HEK293T (cell line): ENCODE results near the gene DIRAS3.

Experiments used
- CTCF ChIA-PET: fragments of 350-600 bp; formaldehyde crosslinking; extraction: SDS; loops from one replicate; lab custom pipeline; 2021; ENCODE audit warnings: antibody characterized with exemption, inconsistent platforms; lab: Yijun Ruan, JAX
- POLR2A ChIA-PET: fragments of 350-600 bp; formaldehyde crosslinking; extraction: SDS; loops from one replicate; lab custom pipeline; 2020; ENCODE audit warnings: antibody characterized with exemption, inconsistent platforms; lab: Yijun Ruan, JAX
- DNase-seq: peaks from one replicate; pipeline ENCODE4 v3.0.0; 2012; ENCODE audit warnings: mixed read lengths; ENCODE audit errors: extremely low spot score
- ARNT ChIP-seq: fragments of 450-650 bp; IDR thresholded peaks from 2 replicates; pipeline ENCODE4 v1.6.1; 2017; ENCODE audit warnings: mild to moderate bottlenecking
- BHLHE40 ChIP-seq: fragments of 450-650 bp; IDR thresholded peaks from 2 replicates; pipeline ENCODE4 v1.6.1; 2016; ENCODE audit warnings: mild to moderate bottlenecking, moderate library complexity, borderline replicate concordance
- CTBP1 ChIP-seq: fragments of 450-650 bp; IDR thresholded peaks from 2 replicates; pipeline ENCODE4 v1.6.1; 2016; ENCODE audit warnings: borderline replicate concordance
- ELF4 ChIP-seq: fragments of 450-650 bp; IDR thresholded peaks from 2 replicates; pipeline ENCODE4 v1.6.1; 2017; ENCODE audit warnings: antibody characterized with exemption
- FOXA1 ChIP-seq: fragments of 450-650 bp; IDR thresholded peaks from 2 replicates; pipeline ENCODE4 v1.6.1; 2016; ENCODE audit warnings: mild to moderate bottlenecking
- FOXK2 ChIP-seq: fragments of 450-650 bp; IDR thresholded peaks from 2 replicates; pipeline ENCODE4 v1.6.1; 2016; ENCODE audit warnings: mild to moderate bottlenecking
- FOXM1 ChIP-seq: fragments of 450-650 bp; IDR thresholded peaks from 2 replicates; pipeline ENCODE4 v1.6.1; 2017; ENCODE audit warnings: mild to moderate bottlenecking, borderline replicate concordance
- HDGF ChIP-seq: fragments of 450-650 bp; IDR thresholded peaks from 2 replicates; pipeline ENCODE4 v1.6.1; 2017; ENCODE audit warnings: antibody characterized with exemption, borderline replicate concordance
- L3MBTL2 ChIP-seq: fragments of 450-650 bp; conservative IDR thresholded peaks from 2 replicates; pipeline ENCODE4 v1.6.1; 2016; ENCODE audit warnings: mild to moderate bottlenecking
- LEF1 ChIP-seq: fragments of 450-650 bp; IDR thresholded peaks from 2 replicates; pipeline ENCODE4 v1.6.1; 2017; ENCODE audit warnings: mild to moderate bottlenecking, borderline replicate concordance
- NFRKB ChIP-seq: fragments of 450-650 bp; IDR thresholded peaks from 2 replicates; pipeline ENCODE4 v1.6.1; 2016; ENCODE audit warnings: mild to moderate bottlenecking, moderate library complexity
- SP1 ChIP-seq: fragments of 450-650 bp; IDR thresholded peaks from 2 replicates; pipeline ENCODE4 v1.6.1; 2017
- SUZ12 ChIP-seq: fragments of 450-650 bp; IDR thresholded peaks from 2 replicates; pipeline ENCODE4 v1.6.1; 2016; ENCODE audit warnings: mild to moderate bottlenecking
- TARDBP ChIP-seq: fragments of 450-650 bp; IDR thresholded peaks from 2 replicates; pipeline ENCODE4 v1.6.1; 2016
- ZNF384 ChIP-seq: fragments of 450-650 bp; IDR thresholded peaks from 2 replicates; pipeline ENCODE4 v1.6.1; 2016
- TF ChIP-seq, protein P1 (sequence below): fragments of 450-650 bp; IDR thresholded peaks from 2 replicates; pipeline ENCODE4 v1.6.1; 2016

The DIRAS3 gene, protein sequence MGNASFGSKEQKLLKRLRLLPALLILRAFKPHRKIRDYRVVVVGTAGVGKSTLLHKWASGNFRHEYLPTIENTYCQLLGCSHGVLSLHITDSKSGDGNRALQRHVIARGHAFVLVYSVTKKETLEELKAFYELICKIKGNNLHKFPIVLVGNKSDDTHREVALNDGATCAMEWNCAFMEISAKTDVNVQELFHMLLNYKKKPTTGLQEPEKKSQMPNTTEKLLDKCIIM

DNA sequence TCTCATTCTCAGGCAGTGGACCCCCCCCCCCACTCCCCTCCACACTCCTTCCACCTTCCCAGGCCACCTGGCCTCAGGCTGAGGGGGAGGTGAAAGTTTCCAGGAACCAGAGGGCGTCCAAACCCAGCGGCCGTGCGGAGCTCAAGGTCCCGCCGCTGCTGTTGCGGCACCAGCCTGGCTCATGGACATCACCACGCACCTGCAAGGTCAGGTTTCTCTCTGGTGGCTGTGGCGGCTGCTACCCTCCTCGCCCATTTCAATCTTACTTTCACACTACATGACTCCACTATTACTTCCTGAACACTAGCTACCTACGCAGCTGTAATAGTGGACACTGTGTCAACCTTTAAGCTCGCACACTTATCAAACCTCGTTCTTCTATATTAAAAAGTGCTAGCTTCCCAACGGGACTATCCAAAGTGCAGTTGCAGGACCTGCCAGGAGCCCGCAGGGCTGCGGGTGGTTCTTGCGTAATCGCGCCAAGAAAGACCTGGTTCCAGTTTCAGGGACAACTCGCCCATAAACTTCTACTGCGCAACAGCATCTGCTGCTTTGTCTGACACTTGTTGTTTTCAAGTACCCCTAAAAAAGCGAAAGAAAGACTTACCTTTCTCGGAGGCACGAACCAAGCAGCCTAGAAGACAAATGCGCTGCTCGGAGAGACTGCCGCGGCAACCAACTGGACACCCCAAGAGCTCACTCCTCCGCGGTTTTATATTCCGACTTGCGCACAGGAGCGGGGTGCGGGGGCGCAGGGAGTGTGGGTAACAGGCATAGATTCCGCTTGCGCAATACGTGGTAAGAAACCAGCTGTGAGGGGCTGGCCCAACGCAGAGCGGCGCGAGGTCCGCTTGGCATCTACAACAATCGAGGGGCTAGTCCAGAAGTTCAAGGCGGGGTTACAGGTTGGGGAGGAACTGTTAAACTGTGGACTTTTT is at the start of gene DIRAS3:
TSS of gene DIRAS3 (minus strand) at position 687 of the 938 bp plus-strand sequence. CDS start 3,330 bp downstream, outside the sequence.
- DNase-seq: no peak
- ChIA-PET CTCF (no interaction called here), POLR2A (no interaction called here)
- TF ChIP-seq ARNT: no peak
- no peak for TF ChIP-seq FOXM1
- TF ChIP-seq NFRKB: no peak
- no peak for TF ChIP-seq L3MBTL2
- TF ChIP-seq ELF4: no peak
- TF ChIP-seq BHLHE40: no peak
- no peak for TF ChIP-seq FOXA1
- TF ChIP-seq CTBP1: no peak
- TF ChIP-seq FOXK2: no peak
- no peak for TF ChIP-seq HDGF
- TF ChIP-seq LEF1: no peak
- TF ChIP-seq ZNF384: no peak

DNA sequence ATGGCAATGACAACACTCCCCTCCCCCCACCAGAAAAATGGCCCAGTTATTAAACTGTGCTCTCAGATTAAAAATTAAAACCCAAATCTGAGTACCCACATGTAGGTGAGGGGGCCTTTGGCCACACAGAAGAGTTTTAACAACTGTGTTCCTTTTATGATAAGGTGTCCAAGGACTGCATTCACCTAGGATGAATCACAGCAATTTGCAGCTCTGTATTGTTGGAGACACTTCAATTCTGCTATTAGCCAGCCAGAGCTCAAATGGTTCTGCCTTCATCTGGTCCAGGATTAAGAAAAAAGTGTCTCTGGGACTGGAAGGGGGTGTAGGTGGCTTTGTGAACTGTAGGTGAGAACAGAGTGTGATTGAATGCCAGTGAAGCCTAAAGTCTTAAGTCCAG is 43.3 kb upstream of the DIRAS3 start:
- DNase-seq: no peak
- ChIA-PET CTCF (interaction anchor here (0.6 kb wide), 1 partner anchor 578 kb away, joined by 4 read pairs; no protein-coding TSS in a partner anchor), POLR2A (no interaction called here)
- no peak for TF ChIP-seq HDGF

DNA sequence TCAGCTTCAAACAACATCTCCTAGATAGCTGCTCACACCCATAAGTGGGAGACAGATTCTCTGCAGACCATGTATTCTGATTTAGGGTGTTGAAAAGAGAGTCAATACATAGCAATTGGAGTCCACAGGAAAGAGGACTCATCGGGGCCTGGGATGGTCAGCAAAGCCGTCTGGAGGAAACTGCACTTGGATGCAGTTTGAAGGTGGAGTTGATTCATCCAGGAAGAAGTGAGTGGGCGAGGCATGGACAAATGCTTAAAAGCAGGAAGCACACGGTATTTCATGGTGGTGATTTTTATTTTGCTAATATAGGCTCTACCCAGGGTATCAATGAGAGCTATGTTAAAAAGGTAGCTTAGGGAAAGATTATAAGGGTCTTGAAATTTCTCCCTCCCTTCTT is 36.8 kb upstream of the DIRAS3 start:
- TF ChIP-seq FOXK2 (no peak), BHLHE40 (no peak), SUZ12 (no peak), NFRKB (no peak), SP1 (no peak), ARNT (no peak), L3MBTL2 (no peak), HDGF (no peak), TARDBP (no peak), ELF4 (no peak)
- TF ChIP-seq, protein P1, sequence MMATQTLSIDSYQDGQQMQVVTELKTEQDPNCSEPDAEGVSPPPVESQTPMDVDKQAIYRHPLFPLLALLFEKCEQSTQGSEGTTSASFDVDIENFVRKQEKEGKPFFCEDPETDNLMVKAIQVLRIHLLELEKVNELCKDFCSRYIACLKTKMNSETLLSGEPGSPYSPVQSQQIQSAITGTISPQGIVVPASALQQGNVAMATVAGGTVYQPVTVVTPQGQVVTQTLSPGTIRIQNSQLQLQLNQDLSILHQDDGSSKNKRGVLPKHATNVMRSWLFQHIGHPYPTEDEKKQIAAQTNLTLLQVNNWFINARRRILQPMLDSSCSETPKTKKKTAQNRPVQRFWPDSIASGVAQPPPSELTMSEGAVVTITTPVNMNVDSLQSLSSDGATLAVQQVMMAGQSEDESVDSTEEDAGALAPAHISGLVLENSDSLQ: no peak
- ChIA-PET POLR2A (interaction anchor here (0.6 kb wide), 1 partner anchor 18 kb away, joined by 4 read pairs; no protein-coding TSS in a partner anchor), CTCF (no interaction called here)
- DNase-seq: no peak

DNA sequence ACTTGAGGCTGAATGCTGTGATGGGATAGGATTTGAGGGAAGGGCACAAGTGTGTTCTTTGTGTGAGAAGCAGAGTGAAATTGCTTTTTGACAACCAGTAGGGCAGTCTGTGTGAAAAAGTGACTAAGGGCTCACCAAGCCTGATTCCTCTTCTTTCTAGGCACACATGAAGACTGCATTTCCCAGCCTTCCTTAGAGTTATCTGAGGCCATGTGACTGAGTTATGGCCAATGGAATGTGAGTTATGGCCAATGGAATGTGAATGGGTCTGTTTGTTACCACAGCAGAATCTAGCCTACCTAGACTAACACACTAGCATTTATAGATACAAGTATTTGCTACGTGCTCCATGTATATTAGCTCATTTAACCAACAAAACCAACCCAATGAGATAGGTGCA is 35.3 kb upstream of the DIRAS3 start:
- no peak for DNase-seq
- POLR2A ChIA-PET: no interaction called here
- TF ChIP-seq ELF4 (no peak), BHLHE40 (no peak), CTBP1 (no peak), FOXA1 (no peak)
- CTCF ChIA-PET: no interaction called here

DNA sequence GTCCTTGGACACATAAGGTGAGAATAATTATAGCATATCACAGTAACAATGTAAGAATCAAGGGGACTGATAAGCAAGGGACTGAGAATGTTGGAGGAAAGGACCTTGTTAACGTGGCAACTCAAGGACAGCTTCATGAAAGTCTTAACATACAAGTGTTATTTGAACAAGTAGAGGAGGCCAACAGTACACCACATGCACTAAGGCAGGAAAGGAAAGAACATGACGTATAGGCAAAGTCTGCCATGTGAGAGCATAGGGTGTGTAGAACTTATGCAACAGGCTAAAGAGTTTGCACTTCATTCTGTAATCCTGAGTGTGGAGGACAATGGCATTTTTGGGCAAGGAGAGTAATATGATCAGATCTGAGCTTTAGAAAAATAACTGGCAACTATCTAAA is 33.3 kb upstream of the DIRAS3 start:
- no peak for DNase-seq
- POLR2A ChIA-PET: no interaction called here
- TF ChIP-seq NFRKB (no peak), SP1 (no peak), ELF4 (no peak), CTBP1 (no peak)
- CTCF ChIA-PET: interaction anchor here (0.7 kb wide), 1 partner anchor 324 kb away, joined by 4 read pairs; no protein-coding TSS in a partner anchor

DNA sequence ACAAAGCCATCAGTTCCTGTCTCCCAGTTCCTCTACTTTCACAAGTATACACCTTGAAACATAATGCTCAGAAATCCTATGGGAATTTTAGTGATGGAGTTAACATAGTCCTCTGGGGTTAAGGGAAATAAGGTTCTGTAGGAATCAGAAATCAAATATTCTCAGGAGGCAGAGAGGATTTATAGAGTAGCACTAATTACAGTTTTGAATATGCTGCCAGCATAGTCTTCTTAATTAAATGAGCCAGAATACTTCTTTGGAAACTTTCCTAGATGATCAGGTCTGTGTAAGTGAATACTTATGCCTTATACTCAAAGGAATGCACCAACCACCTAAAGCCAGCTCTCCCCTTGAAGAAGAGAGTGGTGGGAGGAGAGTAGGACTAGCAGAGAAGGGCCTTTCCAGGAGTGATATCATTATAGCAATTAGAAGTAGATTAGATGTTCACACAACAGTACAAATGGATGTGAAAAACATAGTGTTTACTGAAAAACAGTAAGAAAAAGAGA is 31.4 kb upstream of the DIRAS3 start:
- ChIA-PET POLR2A (no interaction called here), CTCF (no interaction called here)
- no peak for DNase-seq
- no peak for TF ChIP-seq ELF4
- no peak for TF ChIP-seq NFRKB
- TF ChIP-seq ZNF384: no peak
- TF ChIP-seq SUZ12: no peak
- TF ChIP-seq TARDBP: no peak
- TF ChIP-seq ARNT: no peak
- no peak for TF ChIP-seq CTBP1
- no peak for TF ChIP-seq L3MBTL2
- TF ChIP-seq FOXA1: no peak
- TF ChIP-seq FOXM1: no peak
- TF ChIP-seq, protein P1: no peak
- TF ChIP-seq HDGF: no peak

DNA sequence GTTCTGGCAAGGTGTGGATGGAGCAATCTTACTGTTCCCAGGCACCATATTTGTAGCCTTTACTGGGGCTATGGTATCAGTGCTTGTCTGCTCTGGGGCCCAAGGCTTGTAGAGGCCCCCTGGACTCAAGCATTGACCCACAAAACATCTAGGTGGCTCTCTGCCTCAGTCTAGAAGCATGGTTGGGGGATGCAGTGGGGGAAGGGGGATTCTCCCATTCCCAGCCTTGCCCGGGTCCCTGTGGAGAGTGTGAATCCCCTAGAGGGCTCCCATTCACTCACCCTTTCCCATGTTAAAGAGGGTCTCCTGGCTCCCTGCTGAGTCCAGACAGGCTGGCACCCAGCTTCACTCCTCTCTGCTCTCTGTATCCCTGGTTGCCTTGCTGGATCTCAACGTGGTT is 28.2 kb upstream of the DIRAS3 start:
- ChIA-PET POLR2A (no interaction called here), CTCF (no interaction called here)
- TF ChIP-seq CTBP1 (no peak), SUZ12 (no peak), FOXA1 (no peak), SP1 (no peak), TARDBP (no peak), ZNF384 (no peak), FOXM1 (no peak), FOXK2 (no peak), LEF1 (no peak), L3MBTL2 (no peak), HDGF (no peak), ELF4 (no peak), NFRKB (no peak), BHLHE40 (no peak)
- TF ChIP-seq, protein P1: no peak

More for the DNA sequence above, 28.2 kb upstream of the DIRAS3 start:
- DNase-seq: no peak
